HG03097 (cell line): Measurements from ENCODE around the gene HYAL2.
A peak's percentile ranks its signal among the peaks of the same experiment; 100 is the strongest.
"Not testable (repeated sequence)": the region's sequence is repeated elsewhere in the genome, so short reads cannot be mapped to it uniquely, and the experiment has no call there.

ENCODE experiments used
- ATAC-seq: cut with Tn5 transposase; IDR thresholded peaks from one replicate; pipeline ENCODE4 v1.9.1; 2021; ENCODE audit not compliant: unreplicated experiment, low FRiP score

HYAL2 gene

GRCh38 chr3:50294089-50294488, 28.5 kb downstream of the HYAL2 start:
- ATAC-seq, result no peak

DNA sequence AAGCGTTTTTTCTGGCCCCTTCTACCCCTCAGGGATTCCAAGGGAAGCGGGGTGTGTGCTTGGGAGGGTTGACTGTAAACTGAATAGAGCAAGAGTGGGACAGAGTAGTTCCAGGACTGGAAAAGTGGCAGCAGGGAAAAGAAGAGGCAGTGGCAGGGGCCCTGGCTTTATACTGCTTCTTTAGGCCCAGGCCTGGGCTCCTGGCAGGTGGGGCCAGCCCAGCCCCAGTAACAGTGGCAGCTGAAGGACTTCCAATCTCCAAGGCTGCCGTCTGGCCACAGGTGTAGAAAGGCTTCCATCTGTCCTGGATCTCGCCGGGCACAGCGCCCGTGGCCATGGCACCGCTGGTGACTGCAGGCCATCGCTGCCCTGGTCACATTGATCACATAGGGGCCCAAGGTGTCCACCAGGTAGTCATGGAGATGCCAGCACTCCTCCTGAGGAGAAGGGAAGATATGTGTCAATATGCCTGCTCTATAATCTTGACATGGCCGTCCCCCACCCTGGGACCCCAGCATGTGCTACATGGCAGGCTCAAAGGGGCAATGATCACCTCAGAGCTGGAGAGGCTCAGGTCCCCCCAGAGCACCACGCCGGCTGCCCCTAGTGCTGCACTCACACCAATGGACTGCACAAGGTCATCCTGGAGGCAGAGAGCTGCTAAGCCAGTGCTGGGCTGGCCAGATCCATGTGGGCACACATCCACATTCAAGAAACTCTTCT, 29.3 kb downstream of the HYAL2 start:
- ATAC-seq, result no peak

GRCh38 chr3:50292159-50293078, 30.1 kb downstream of the HYAL2 start, which contains the start of gene IFRD2:
Gene IFRD2 (minus strand): TSS chr3:50292429. CDS start chr3:50292274, 155 bp downstream.
- peak; percentile 81 for ATAC-seq

DNA sequence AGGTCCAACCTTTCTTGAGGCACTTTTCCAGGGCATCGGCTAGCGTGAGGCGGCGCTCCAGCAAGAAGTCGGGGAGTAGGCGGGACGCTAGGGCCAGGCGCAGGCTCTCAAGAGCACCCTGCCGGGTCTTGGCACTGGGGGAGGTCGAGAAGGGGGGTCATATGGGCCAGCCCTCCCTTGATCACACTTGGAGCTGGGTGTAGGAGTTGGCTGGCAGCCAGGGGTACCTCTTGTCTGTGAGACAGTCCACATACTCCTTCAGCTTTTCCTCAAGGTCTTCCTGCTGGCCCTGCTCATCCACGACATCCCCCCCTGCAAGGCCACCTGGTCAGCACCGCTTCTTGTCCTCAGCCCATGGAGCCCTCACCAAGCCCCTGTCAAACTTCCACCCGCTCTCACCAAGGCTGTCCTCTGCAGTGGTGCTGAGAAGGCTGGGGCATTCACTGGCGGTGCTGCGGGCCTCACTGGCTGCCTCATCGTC, 32.3 kb downstream of the HYAL2 start:
- ATAC-seq, result no peak

DNA sequence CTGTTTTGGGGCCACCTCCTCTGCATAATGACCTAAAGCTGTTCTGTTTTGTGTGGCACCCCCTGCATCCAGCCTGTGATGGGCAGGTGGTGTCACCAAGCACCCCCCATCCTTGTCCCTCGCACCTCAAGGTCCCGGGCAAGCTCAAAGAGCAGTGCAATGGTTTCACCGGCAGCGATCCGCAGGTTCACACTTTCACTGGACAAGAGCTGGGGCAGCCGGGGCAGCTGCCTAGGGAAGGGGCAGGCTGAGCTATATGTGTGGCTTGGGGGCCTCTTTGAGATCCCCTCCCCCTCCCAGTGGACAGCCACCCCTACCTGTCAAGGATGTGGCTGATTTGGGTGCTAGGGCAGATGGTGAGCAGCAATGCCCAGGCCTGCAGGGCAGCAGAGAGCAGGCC, 33.4 kb downstream of the HYAL2 start:
- ATAC-seq, result no peak

DNA sequence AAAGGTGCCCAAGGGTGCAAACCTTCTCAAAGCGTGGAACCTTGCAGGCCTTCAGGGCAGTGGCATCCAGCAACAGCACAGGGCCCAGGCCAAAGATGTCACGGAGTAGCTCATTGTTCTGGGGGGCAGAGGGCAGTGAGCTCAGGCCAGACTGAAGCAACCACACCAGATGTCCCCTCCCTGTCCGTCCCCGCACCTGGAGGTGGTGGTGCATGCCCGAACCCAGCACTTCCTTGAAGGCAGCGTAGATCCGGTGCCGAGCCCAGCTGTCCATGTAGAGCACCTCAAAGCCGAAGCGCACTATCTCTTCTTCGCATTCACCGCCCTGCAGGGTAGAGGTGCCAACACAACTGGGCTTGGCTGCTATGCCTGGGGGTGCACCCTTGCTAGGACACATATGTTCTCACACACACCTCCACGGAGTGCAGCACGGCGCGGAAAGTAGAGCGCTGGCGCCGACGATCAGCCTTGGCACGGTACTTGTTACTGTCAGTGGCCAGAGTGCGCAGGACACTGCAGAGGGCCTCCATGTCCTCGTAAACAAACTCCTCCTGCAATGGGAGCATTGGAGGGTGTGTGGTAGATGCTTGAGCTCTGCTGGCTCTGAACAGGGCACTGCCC, 34.0 kb downstream of the HYAL2 start:
- ATAC-seq, result no peak

GRCh38 chr3:50287262-50287661, 35.3 kb downstream of the HYAL2 start:
- no peak for ATAC-seq

- ATAC-seq, result no peak
Observed at GRCh38 chr3:50286322-50287227, 36.0 kb downstream of the HYAL2 start.

- not testable (repeated sequence) for ATAC-seq
Observed at GRCh38 chr3:50284121-50284520, 38.4 kb downstream of the HYAL2 start.

GRCh38 chr3:50279255-50280016, 43.1 kb downstream of the HYAL2 start:
- ATAC-seq, result no peak

- ATAC-seq, result no peak
Observed at GRCh38 chr3:50278880-50279224, 43.7 kb downstream of the HYAL2 start, which contains the start of gene LSMEM2. Gene LSMEM2 (plus strand): TSS chr3:50279087. CDS start chr3:50279114, 27 bp downstream.

DNA sequence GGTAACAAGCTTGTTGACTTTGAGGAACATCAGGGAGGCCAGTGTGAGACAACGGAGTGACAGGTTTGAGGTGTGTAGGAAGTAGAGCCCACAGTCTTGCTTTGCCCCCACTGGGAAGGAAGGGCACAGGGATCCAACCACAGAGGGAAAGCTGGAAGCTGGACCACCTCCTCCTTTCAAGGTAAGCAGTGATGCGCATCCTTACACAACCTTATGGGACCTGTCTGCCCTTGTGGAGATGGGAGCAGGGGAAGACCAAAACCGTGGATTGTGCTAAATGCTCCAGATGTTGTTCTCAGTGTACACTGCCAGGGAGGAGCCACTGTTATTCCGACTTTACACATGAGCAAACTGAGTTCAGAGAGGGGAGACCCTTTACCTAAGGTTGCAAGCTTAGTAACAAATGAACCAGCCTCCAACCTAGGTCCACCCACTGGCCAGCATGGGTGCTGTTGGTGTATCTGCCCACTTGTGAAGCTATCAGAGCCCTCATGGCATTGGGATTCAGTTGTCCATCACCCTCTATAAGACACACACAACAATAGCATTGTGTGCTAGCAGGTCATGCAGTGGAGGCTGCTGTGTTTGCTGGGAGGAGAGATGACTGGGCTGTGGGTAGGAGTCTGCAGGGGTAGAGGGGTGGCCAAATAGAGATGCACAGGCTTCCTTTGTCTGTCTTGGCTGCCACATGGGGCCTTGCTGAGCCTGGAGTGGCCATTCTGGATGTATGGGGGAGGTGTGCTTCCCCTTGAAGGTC, 44.2 kb downstream of the HYAL2 start:
- ATAC-seq, result no peak

DNA sequence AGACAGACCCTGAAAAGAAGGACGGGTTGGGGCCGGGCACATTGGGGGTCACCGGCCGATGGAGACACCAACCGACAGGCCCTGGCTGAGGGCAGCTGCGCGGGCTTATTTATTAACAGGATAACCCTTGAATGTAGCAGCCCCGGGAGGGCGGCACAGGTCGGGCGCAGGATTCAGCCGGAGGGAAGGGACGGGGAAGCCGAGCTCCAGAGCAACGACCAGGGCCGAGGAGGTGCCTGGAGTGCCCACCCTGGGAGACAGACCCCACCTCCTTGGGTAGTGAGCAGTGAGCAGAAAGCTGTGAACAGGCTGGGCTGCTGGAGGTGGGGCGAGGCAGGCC, 45.8 kb downstream of the HYAL2 start:
- no peak for ATAC-seq

DNA sequence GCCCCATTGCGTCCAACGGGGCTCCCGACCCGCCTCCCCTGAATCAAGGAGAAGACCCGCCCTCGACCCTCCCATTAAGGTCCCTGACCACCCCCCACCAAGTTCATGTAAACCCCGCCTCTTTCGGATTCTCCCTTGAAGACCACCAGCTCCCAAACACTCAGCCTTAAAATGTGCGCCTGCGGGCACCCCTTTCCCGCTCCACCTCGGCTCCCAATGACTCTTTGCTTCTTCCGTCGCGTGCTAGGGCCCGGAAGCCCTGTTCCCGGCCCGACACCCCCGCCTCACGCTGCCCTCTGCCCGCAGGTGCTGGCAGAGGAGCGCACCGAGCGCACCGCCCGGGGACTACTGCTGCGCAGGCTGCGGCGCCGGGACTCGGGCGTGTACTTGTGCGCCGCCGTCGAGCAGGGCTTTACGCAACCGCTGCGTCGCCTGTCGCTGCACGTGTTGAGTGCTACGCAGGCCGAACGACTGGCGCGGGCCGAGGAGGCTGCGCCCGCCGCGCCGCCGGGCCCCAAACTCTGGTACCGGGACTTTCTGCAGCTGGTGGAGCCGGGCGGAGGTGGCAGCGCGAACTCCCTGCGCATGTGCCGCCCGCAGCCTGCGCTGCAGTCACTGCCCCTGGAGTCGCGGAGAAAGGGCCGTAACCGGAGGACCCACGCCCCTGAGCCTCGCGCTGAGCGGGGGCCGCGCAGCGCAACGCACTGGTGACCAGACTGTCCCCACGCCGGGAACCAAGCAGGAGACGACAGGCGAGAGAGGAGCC, 46.4 kb downstream of the HYAL2 start:
- no peak for ATAC-seq

- no peak for ATAC-seq
Observed at GRCh38 chr3:50275141-50275995, 47.2 kb downstream of the HYAL2 start.

- ATAC-seq, result no peak
Observed at GRCh38 chr3:50274371-50275104, 48.0 kb downstream of the HYAL2 start.
